ENCODE data around the gene ALOXE3.
A peak's percentile ranks its signal among the peaks of the same experiment; 100 is the strongest.
"Not testable (repeated sequence)": the region's sequence is repeated elsewhere in the genome, so short reads cannot be mapped to it uniquely, and the experiment has no call there.

ALOXE3 gene

GRCh38 chr17:8096541-8096940 lies 21.8 kb downstream of the ALOXE3 start:
- DNase-seq (ENCODE audit: low read depth in 3 of 3), result no peak

- DNase-seq (ENCODE audit: low read depth in 3 of 3), result no peak
These were observed 23.0 kb downstream of the ALOXE3 start for GRCh38 chr17:8095361-8095760.

DNA sequence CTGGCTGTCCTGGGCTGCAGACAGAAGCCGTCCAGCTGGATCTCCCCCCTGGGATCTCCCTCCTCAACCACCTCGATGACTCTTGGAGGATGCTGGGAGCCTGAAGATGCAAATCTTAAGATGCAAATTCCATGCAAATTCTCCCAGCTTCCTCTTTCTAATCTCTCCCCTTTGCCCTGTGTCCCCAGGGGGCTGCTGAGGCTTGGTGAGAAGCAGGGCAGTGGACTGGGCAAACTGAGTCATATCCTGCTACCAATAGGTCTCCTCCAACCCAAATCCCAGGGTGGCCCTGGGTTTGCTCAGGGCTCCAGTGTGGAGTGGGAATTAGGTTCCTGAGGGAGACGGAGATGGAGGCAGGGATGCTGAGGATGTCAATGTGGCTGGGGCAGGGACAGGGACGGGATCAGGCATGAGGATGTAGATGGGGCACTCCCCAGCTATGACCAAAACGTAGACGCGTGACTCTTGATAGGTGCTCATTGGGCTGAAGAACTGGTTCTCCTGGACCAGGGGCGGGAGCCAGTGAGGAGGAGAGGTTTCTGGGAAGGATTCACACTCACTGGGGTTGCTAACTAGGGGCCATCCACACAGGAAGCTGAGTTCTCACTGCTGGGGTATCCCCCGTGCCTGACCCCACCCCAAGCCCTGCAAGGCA lies 27.2 kb downstream of the ALOXE3 start:
- DNase-seq (ENCODE audit: low read depth in 3 of 3), result no peak

DNA sequence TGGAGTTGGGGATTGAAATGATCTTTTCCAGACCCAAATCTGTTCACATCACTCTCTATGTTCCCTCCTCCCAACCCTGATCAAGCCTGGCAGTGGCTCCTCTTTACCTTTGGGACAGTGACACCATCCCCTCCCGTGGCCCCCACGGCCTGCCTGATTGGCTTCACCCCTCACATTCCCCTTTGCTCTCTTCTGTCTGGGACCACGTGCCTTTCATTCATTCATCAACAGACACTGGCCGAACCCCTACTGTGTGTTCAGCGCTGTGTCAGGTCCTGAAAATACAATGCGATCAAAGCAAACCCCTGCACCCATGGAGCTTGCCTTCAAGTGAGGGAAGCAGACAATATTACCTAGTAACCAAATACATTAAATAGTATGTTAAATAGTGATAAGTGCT lies 28.6 kb downstream of the ALOXE3 start:
- no peak for DNase-seq (ENCODE audit: low read depth in 3 of 3)

DNA sequence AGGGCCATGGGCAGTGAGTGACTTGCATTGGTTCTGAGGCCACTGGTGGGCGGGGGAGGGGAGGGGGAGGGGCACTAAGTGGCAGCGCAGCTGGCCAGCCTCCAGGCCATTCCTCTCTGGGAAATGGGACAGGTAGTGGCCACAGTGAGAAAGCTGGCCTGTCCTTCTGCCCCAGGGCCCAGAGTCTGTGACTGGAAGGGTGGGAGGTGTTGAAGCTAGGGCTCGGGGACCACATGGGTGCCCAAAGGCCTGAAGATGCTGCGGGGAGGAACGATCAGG lies 30.4 kb downstream of the ALOXE3 start:
- no peak for DNase-seq (ENCODE audit: low read depth in 3 of 3)

DNA sequence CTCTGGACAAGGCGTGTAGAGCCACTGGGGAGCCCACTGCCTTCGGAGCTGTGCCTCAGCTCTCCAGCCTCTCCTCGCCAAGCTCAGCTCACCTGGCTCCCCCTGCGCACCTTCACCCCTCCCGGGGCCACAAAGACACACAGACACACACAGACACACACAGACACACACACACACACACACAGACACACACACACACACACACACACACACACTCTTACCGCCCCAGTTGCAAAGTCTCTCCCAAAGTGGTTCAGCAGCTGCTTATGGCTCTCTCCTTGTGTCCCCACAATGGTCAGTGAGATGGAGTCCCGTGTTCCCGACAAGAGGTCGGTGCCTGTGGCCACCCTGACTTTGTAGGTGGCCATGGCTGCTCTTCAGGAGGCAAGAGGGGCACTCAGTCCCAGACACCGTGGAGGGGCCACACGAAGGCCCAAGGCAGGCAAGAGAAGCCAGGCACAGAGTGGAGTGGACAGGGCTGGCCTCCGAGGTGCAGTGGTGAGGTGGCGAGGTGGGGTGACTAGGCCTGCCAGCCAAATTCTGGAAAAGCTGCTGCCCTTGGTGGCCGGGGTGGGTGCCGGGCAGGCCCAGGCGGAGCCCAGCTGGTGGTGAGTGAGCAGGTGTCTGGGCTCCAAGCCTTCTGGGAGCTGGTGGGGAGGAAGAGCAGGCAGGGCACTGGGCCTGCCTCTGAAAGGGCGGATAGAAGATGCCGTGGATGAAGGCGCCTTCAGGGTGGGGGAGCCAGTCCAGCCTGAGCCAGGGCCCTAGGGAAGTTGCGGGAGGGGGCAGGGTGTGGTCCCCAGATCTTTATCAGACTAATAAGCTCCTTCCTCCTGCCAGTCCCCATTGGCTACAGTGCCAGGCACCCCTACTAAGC lies 31.0 kb downstream of the ALOXE3 start, which contains the start of gene ALOX12B:
Gene ALOX12B, minus strand, starts transcription at position 642 of the 877 bp plus-strand sequence. Its CDS starts 274 bp downstream, at position 368.
- DNase-seq (ENCODE audit: low read depth in 3 of 3), result no peak

- no peak for DNase-seq (ENCODE audit: low read depth in 3 of 3)
These were observed 34.1 kb downstream of the ALOXE3 start for GRCh38 chr17:8084250-8084649.

GRCh38 chr17:8082292-8082691 lies 36.0 kb downstream of the ALOXE3 start:
- no peak for DNase-seq (ENCODE audit: low read depth in 3 of 3)

- DNase-seq (ENCODE audit: low read depth in 3 of 3), result no peak
These were observed 36.4 kb downstream of the ALOXE3 start for GRCh38 chr17:8081876-8082275.

- DNase-seq (ENCODE audit: low read depth in 3 of 3), result no peak
These were observed 37.5 kb downstream of the ALOXE3 start for GRCh38 chr17:8080799-8081219.

DNA sequence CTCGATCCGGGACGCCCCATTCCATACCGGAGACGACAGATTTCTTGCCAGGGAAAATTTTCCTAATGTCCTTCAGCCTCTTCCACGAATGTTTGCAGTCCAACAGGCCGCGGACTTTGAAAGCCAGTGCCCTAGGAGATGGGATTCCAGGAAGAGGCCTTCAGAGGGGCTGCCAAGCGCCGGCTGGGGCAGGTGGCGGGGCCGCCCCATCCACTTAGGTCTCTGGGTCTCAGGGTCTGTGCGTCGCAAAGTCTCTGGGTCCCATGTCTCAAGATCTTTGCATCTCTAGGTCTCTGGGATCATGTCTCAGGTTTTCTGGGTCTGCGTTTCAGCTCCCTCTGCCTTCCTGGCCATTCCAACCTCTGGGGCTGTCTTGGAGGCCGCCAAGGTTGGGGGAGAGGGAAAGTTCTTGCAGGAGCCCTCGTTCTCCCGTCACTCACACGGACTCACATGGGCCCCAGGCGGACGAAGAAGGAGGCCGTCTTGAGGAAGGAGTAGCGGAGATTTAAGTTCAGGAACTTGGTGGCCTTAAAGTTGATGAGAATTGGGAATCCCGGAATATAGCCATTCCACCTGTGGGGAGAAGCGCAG lies 38.0 kb downstream of the ALOXE3 start:
- no peak for DNase-seq (ENCODE audit: low read depth in 3 of 3)

DNA sequence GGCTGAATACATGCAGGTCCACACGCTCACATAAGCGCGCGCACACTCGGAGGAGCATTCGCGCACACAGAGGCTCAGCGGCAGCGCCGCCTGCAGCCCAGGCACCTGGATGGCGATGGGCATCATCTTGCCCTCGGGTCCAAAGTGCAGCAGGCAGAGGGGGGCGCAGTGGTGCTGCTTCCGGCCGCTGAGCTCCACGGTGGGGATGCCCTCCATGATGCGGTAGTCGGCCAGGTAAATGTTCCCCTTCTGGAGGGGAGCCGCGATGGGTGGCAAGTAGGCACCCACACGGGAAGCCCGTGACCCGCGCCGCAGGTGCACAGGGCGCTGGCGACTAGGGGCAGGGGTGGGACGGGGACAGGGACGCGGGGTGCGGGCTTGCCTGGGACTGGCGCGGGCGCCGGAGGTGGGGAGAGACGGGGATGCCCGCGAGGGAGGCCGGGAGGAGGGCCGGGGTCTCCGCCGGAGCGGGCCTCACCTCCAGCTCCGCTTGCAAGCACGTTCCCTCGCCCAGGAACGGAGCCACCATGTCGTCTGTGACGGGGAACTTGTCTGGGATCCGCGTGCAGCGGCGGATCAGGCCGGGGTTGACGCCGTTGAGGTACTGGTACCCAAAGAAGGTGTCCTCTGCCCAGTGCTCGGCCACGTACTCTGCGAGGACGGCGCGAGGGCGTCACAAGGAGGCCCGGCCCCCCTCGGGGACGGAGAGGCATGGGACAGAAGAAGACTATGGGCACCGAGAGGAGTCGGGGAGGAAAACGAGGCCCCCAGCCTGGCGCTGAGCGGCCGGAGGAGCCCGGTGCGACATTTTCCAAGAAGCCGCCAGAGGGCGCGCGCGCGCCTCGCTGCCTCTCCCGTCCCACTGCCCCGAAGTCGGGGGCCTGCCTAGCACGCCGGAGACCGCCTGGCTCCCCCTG lies 38.8 kb downstream of the ALOXE3 start:
- DNase-seq (ENCODE audit: low read depth in 3 of 3), result peak; percentile 65 to 83 (median 69)

DNA sequence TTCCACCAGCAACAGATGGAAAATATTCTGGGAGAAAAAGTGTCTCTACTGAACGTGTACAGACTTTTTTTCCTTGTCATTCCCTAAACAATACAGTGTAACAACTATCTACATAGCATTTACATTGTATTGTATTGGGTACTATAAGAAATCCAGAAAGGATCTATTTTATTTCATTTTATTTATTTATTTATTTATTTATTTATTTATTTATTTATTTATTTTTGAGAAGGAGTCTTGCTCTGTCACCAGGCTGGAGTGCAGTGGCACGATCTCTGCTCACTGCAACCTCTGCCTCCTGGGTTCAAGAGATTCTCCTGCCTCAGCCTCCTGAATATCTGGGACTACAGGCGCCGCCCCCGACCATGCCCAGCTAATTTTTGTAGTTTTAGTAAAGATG lies 40.4 kb downstream of the ALOXE3 start:
- DNase-seq (ENCODE audit: low read depth in 3 of 3), result not testable (repeated sequence)

DNA sequence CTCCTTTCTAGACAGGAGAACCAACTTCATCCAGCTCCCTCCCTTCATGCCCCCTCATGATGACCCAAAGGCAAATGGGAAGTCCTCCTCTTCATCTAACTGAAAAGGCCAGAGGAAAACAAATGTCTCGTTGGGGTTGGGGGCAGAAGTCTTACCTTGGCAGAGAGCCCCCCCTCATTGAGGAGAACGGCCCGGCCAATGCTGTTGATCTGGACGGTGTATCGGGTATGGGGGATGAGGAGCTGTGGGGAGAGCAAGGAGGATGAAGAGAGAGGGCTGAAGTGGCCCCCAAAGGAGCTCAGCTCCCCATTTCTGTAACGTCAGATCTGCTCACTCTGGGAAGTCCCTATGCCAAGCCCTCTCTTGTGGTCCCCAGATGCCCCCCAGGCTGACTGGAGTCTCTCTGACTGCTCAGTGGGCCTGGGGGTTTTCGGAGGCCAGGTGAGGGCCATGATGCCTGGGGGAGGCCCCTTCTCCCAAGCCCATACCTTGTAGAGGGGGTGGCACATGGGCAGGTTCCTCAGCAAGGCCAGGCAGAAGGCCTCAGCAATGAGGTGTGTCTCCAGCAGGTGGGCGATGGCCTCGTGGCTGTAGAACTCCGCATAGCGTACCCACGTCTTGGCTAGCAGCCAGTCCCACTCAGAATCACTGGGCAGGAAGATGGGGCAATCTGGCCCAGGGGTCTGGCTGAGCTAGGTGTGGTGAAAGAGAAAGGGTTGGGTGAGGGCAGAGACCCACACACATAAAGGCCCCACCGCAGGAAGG lies 41.6 kb downstream of the ALOXE3 start:
- no peak for DNase-seq (ENCODE audit: low read depth in 3 of 3)

DNA sequence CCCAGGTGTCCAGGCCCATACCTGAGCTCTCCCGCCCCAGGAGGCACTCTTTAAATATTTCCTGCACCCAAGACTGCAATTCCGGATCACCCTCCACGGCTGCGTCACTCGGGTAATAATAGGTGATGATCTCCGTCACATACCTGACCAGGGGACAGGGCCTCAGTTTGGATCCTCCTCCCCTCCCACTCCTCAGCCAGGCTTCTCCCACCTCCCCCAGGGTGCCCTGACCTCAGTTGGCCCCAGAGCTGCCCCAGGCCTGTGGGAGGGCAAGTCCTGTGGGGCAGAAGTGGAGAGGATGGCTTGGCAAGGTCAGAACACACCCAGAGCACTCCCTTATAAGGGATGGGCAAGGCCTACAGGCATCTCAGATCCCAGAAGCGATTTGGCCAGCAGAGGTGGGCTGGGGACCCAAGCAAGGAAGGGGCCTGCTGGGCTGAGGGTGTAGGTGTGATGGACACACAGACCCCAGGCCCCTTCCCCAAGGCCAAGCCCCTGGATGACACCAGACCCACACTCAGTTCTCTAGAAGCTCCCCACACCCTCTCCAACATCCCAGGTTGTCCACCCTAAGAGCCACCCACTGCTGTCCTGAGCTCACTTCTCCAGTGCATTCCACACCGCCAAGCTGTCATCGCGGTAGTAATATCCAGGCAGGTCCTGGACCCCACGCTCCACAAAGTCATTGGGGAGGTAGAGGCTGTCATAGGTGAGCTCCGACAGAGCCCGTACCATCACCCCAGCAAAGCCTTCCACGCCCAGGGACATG lies 42.6 kb downstream of the ALOXE3 start:
- no peak for DNase-seq (ENCODE audit: low read depth in 3 of 3)

GRCh38 chr17:8075081-8075480 lies 43.2 kb downstream of the ALOXE3 start:
- DNase-seq (ENCODE audit: low read depth in 3 of 3), result no peak

DNA sequence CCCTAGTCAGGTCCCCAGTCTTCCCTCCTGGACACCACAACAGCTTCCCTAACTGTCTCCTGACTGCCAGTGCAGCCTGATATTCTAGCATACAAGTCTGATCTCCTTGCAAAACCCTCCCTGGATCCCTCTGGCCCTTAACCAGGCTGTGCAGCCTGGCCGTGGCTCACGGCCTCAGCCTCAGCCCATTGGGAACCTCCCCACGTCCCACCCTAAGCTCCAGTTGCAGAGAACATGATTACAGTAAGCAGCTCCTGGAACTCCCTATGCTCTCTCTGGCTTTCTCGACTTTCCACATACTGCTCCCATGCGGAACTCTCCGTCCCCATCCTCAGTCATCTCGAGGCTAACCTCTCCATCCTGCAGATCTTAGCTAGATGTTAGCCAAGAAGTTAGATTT lies 43.8 kb downstream of the ALOXE3 start:
- no peak for DNase-seq (ENCODE audit: low read depth in 3 of 3)

DNA sequence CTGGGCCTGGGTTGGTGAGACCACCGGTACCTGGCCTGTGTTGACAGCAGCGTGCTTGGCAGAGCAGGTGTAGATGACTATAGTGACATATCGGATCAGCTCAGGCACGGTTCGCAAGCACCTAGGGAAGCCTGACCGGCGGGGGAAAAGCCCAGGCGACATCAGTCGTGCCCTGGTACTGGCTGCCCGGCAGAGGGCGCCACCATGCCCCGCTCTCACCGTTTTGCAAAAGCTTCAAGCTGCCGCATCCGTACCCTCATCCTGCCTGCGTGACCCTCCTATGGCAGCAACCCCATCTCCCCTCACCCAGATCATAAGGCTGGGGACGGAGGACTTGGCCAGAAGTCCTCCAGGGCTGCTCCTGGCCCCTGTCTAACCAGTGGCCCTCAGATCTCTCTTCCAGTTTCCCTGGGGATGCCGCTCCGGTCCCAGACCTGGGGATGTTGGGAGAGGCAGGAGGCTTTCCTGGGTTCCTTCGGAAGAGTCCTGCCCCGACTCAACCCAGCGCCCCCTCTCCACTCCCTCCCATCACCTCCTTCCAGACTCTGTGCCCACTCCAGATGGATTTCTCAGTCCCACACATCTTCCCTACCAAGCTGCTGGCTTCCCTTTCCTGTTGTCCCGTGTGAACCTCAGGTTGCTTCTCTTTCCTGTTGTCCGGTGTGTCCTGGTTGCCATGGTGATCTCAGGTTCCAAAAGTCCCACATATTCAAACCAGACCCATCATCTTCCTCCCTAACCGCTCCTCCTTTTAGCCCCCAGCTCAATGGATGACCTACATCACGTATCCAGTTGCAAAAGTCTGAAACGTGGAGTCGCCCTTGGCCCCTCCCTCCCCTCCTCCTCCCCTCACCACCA lies 44.5 kb downstream of the ALOXE3 start:
- peak; percentile 72 to 86 (median 73) for DNase-seq (ENCODE audit: low read depth in 3 of 3)

GRCh38 chr17:8072729-8073461 lies 45.4 kb downstream of the ALOXE3 start:
- peak in 1 of 3 experiments; percentile 37 for DNase-seq (ENCODE audit: low read depth in 3 of 3)

Measured in stimulated activated CD4-positive, alpha-beta T cell treated with anti-CD3 and anti-CD28 coated beads, TNF-alpha, amount 100 ng/mL, for 24 hours (primary cell).